ENCODE measurements around the gene ARID5B.
A peak's percentile ranks its signal among the peaks of the same experiment; 100 is the strongest.

DNA sequence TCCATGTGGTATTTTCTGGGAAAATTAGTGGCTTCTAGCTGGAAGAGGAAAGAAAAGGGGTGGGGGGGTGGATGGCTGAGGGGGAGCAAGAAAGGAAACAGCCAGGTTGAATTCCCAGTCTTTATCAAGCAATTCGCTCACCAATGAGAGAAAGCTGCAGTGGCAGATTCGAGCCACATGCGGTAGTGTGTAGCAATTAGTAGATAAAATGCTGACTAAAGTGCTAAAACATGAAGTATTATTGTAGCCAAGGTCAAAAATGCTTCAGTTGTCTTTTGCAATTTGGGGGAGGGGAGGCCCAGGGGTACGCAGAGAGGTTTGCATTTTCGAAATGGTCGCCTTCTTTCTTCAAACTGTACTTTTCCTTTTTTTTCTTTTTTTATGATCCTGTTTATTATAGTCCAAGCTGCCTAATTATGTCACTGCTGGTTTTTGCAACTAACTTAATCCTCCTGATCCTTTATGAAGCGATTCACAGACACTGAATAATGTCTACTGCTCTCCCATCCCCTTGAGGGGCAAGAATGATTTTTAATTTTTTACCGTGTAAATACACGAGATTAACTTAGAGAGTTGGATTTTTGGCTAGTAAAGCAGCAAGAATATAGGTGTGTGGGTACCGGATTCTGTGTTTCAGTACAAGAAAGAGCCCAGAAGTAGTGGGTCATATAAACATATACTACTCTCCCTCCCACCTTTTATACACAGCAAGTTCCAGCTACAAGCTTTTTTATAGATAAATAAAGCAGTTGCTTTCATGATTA, 3.6 kb upstream of the ARID5B start:
- TF ChIP-seq, protein P1, sequence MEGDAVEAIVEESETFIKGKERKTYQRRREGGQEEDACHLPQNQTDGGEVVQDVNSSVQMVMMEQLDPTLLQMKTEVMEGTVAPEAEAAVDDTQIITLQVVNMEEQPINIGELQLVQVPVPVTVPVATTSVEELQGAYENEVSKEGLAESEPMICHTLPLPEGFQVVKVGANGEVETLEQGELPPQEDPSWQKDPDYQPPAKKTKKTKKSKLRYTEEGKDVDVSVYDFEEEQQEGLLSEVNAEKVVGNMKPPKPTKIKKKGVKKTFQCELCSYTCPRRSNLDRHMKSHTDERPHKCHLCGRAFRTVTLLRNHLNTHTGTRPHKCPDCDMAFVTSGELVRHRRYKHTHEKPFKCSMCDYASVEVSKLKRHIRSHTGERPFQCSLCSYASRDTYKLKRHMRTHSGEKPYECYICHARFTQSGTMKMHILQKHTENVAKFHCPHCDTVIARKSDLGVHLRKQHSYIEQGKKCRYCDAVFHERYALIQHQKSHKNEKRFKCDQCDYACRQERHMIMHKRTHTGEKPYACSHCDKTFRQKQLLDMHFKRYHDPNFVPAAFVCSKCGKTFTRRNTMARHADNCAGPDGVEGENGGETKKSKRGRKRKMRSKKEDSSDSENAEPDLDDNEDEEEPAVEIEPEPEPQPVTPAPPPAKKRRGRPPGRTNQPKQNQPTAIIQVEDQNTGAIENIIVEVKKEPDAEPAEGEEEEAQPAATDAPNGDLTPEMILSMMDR (conservative IDR thresholded peaks at IDR 0.05; ENCODE audit: low read depth, low read length), result peak; percentile 28; the same call in 1 of the 2 replicates
- TF ChIP-seq POLR2A (IDR thresholded peaks at IDR 0.05; ENCODE audit: low read depth, low read length) (no peak), MXI1 (IDR thresholded peaks at IDR 0.05; ENCODE audit: borderline replicate concordance, low read depth, low read length) (no peak), RFX5 (IDR thresholded peaks at IDR 0.05; ENCODE audit: low read depth, low read length) (no peak), CEBPB (IDR thresholded peaks at IDR 0.05; ENCODE audit: low read depth, low read length) (peak; percentile 14; the same call in 1 of the 2 replicates), RAD21 (IDR thresholded peaks at IDR 0.05; ENCODE audit: low read length) (peak; percentile 26; the same call in 1 of the 2 replicates), BHLHE40 (IDR thresholded peaks at IDR 0.05; ENCODE audit: low read depth, low read length) (no peak), MAFK (IDR thresholded peaks at IDR 0.05; ENCODE audit: low read depth, low read length) (peak; percentile 92)
- TF ChIP-seq, protein P2, sequence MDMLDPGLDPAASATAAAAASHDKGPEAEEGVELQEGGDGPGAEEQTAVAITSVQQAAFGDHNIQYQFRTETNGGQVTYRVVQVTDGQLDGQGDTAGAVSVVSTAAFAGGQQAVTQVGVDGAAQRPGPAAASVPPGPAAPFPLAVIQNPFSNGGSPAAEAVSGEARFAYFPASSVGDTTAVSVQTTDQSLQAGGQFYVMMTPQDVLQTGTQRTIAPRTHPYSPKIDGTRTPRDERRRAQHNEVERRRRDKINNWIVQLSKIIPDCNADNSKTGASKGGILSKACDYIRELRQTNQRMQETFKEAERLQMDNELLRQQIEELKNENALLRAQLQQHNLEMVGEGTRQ (IDR thresholded peaks at IDR 0.05; ENCODE audit: low read depth, low read length), result no peak
